Kidney (tissue), 14 donors: Measurements from ENCODE around the gene KLK12. TPM values are rescaled to one million over a fixed set of nuclear protein-coding genes. Genes with fewer than 3 reads are reported as not detected.

Experiments
- DNase-seq, 5 donors: peaks; one replicate each; pipeline ENCODE4 v3.0.0-alpha.2; 2013 to 2020
- FAIRE-seq: peaks from 2 replicates; lab custom pipeline; 2012; peaks lifted over from hg19 to GRCh38; lab: Jason Lieb, UNC
- H3K27ac ChIP-seq, 2 donors: one replicate each; pipeline ENCODE4 v1.7.0; 2013; ENCODE audit warnings: low read depth in 2 of 2, low read length in 2 of 2, inconsistent platforms in 1 of 2
- H3K27me3 ChIP-seq: one replicate; pipeline ENCODE4 v1.7.1; 2013; ENCODE audit warnings: low read length, inconsistent platforms; ENCODE audit not compliant: control insufficient read depth, insufficient read depth
- H3K36me3 ChIP-seq, 3 donors: one replicate each; pipeline versions ENCODE4 v1.7.0 to v1.7.1; 2013; ENCODE audit warnings: low read length in 3 of 3, control low read depth in 1 of 3, inconsistent platforms in 1 of 3; ENCODE audit not compliant: insufficient read depth in 3 of 3, control insufficient read depth in 2 of 3
- H3K4me1 ChIP-seq, 3 donors: one replicate each; pipeline versions ENCODE4 v1.7.0 to v1.7.1; 2013; ENCODE audit warnings: low read length in 3 of 3, inconsistent platforms in 1 of 3, low read depth in 1 of 3; ENCODE audit not compliant: control insufficient read depth in 2 of 3, insufficient read depth in 2 of 3
- H3K4me3 ChIP-seq, 3 donors: one replicate each; pipeline versions ENCODE4 v1.7.0 to v1.8.1; 2013; ENCODE audit warnings: low read length in 3 of 3, control low read depth in 1 of 3, inconsistent platforms in 1 of 3
- H3K9ac ChIP-seq, 3 donors: one replicate each; pipeline versions ENCODE4 v1.7.0 to v1.7.1; 2013; ENCODE audit warnings: low read length in 3 of 3, control low read depth in 1 of 3, inconsistent platforms in 1 of 3
- H3K9me3 ChIP-seq, 3 donors: one replicate each; pipeline versions ENCODE4 v1.7.0 to v1.7.1; 2013; ENCODE audit warnings: low read length in 3 of 3, control low read depth in 1 of 3, inconsistent platforms in 1 of 3; ENCODE audit not compliant: control insufficient read depth in 2 of 3, insufficient read depth in 1 of 3
- CTCF ChIP-seq: IDR thresholded peaks from 3 replicates; pipeline ENCODE4 v1.5.1; 2012; ENCODE audit warnings: mild to moderate bottlenecking, moderate library complexity, borderline replicate concordance; ENCODE audit not compliant: insufficient read depth; ENCODE audit errors: extremely low read depth
- intact Hi-C: fragments of 100-400 bp; cut with DNase I; formaldehyde crosslinking; loops from one replicate; pipeline ENCODE4 v1.11.1; 2022
- polyA plus RNA-seq: library from polyadenylated mRNA; stranded (reverse); fragments of 350-450 nt; fragmentation: Illumina TruSeq; extraction: RNeasy Lipid Tissue Mini Kit (QIAGEN cat#74804); gene quantifications from one replicate; pipeline ENCODE4 v1.2.3, GENCODE V29; 2014; ENCODE audit warnings: low read depth, low replicate concordance; ENCODE audit not compliant: insufficient read depth
- total RNA-seq: library from RNA; stranded (reverse); fragmentation: NEBNext Ultra II Directional; extraction: Animal tissue kit (Norgen Biotek cat#: 25700); gene quantifications from one replicate; pipeline ENCODE4 v1.2.1, GENCODE V29; 2021
- donor health status: control.
- donor health status: control.
- donor health status: control.
- donor health status: control.
- donor health status: control.
- donor health status: DM: yes; HTN: yes; CAD: no.
- donor health status: Normal renal cell carcinoma (clear cell type).

KLK12 gene
- total and polyA plus RNA-seq, 2 donors from 2014 or later, result not detected

GRCh38 chr19:51064534-51065220 is 29.9 kb upstream of the KLK12 start, which contains the start of gene KLK13:
KLK13 (minus strand) TSS chr19:51065092; CDS start chr19:51065067, 25 bp downstream.
- Histone ChIP-seq H3K4me3 (peak within 1 kb of the TSS in 1 of 3 donors; percentile 9), H3K9ac (no peak within 1 kb of the TSS), H3K4me1 (no peaks in the 10 kb centered on the region), H3K36me3 (no peaks in the 10 kb centered on the region), H3K27me3 (no peaks in the 10 kb centered on the region), H3K9me3 (no peaks in the 10 kb centered on the region), H3K27ac (no peak within 1 kb of the TSS)
- intact Hi-C loops, result no loop called here
- TF ChIP-seq CTCF, result no peak
- DNase-seq (peak in 3 of 5 donors; percentile 22 to 60 (median 34)), FAIRE-seq (no peak)

- intact Hi-C loops, result no loop called here
- Histone ChIP-seq H3K9me3 (no peaks in the 10 kb centered on the region), H3K27me3 (no peaks in the 10 kb centered on the region), H3K4me3 (no peak overlapping the region), H3K27ac (no peak overlapping the region), H3K36me3 (no peaks in the 10 kb centered on the region), H3K9ac (no peak overlapping the region), H3K4me1 (no peaks in the 10 kb centered on the region)
- FAIRE-seq (no peak), DNase-seq (no peak)
- TF ChIP-seq CTCF, result no peak
Observed at GRCh38 chr19:51063664-51064063, 28.9 kb upstream of the KLK12 start.

GRCh38 chr19:51060973-51061372 is 26.2 kb upstream of the KLK12 start:
- Histone ChIP-seq H3K36me3 (no peaks in the 10 kb centered on the region), H3K27me3 (no peaks in the 10 kb centered on the region), H3K27ac (no peak overlapping the region), H3K9me3 (no peaks in the 10 kb centered on the region), H3K4me3 (no peak overlapping the region), H3K4me1 (no peaks in the 10 kb centered on the region), H3K9ac (no peak overlapping the region)
- intact Hi-C loops, result no loop called here
- FAIRE-seq (no peak), DNase-seq (no peak)
- TF ChIP-seq CTCF, result no peak
